A549 (cell line): ENCODE measurements around the gene RBM39.

Experiments
- CEBPB ChIP-seq, 2 experiments: fragments of >200 bp in 1 of 2; sonication (Bioruptor Twin) in 1 of 2; formaldehyde crosslinking in 1 of 2; IDR thresholded peaks; 2 replicates each; pipeline ENCODE4 v1.6.1; 2012 to 2016
- MAX ChIP-seq: IDR thresholded peaks from 2 replicates; pipeline ENCODE4 v1.6.1; 2012
- RCOR1 ChIP-seq: fragments of 150-350 bp; IDR thresholded peaks from 2 replicates; pipeline ENCODE4 v1.6.1; 2014; ENCODE audit warnings: antibody characterized with exemption, low read length, low read depth

GRCh38 chr20:35715652-35716051 lies 26.4 kb downstream of the RBM39 start:
- TF ChIP-seq CEBPB (IDR thresholded peaks at IDR 0.05) (no peak), RCOR1 (no peak), MAX (no peak)
